Right lobe of liver (tissue), 4 donors: ENCODE results near the gene FEM1C.

Source experiments
- POLR2A ChIP-seq: fragments of 450-650 bp; IDR thresholded peaks from one replicate; pipeline ENCODE4 v1.6.1; 2017; ENCODE audit warnings: antibody characterized with exemption, mild to moderate bottlenecking
- TF ChIP-seq, protein P1 (sequence below), 4 donors: fragments of 200-600 bp in 3 of 4; fragments of 450-650 bp in 1 of 4; IDR thresholded peaks; one replicate each; pipeline versions ENCODE4 v1.5.1 to v1.8.0; 2016 to 2022; ENCODE audit warnings: antibody characterized with exemption in 4 of 4, mild to moderate bottlenecking in 2 of 4
- donor health status: DM: no; HTN: no; CAD: no.
- donor health status: DM: no; HTN: no; CAD: no.
- donor health status: DM: no; HTN: yes; CAD: no.

GRCh38 chr5:115556276-115556675 lies 11.7 kb upstream of the FEM1C start:
- TF ChIP-seq, protein P1, sequence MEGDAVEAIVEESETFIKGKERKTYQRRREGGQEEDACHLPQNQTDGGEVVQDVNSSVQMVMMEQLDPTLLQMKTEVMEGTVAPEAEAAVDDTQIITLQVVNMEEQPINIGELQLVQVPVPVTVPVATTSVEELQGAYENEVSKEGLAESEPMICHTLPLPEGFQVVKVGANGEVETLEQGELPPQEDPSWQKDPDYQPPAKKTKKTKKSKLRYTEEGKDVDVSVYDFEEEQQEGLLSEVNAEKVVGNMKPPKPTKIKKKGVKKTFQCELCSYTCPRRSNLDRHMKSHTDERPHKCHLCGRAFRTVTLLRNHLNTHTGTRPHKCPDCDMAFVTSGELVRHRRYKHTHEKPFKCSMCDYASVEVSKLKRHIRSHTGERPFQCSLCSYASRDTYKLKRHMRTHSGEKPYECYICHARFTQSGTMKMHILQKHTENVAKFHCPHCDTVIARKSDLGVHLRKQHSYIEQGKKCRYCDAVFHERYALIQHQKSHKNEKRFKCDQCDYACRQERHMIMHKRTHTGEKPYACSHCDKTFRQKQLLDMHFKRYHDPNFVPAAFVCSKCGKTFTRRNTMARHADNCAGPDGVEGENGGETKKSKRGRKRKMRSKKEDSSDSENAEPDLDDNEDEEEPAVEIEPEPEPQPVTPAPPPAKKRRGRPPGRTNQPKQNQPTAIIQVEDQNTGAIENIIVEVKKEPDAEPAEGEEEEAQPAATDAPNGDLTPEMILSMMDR (IDR thresholded peaks at IDR 0.05), result no peak
- TF ChIP-seq POLR2A, result no peak
